IPS-20b (cell line): ENCODE data around the gene CC2D1A.

Experiments
- H3K27ac ChIP-seq: one replicate; pipeline ENCODE4 v1.5.1; 2013; ENCODE audit warnings: low read length
- H3K27me3 ChIP-seq: 2 replicates; pipeline ENCODE4 v1.6.1; 2013; ENCODE audit warnings: mild to moderate bottlenecking, low read length, inconsistent platforms; ENCODE audit not compliant: insufficient read depth
- H3K36me3 ChIP-seq: 2 replicates; pipeline ENCODE4 v1.6.1; 2013; ENCODE audit warnings: low read depth, mild to moderate bottlenecking, inconsistent platforms, low read length, moderate library complexity; ENCODE audit not compliant: insufficient read depth
- H3K4me1 ChIP-seq: 2 replicates; pipeline ENCODE4 v1.6.1; 2013; ENCODE audit warnings: mild to moderate bottlenecking, control low read depth, inconsistent platforms, low read length, moderate library complexity; ENCODE audit not compliant: insufficient read depth
- H3K4me3 ChIP-seq: 2 replicates; pipeline ENCODE4 v1.5.1; 2013; ENCODE audit warnings: mild to moderate bottlenecking, low read length, inconsistent platforms
- H3K9ac ChIP-seq: 2 replicates; pipeline ENCODE4 v1.6.1; 2013; ENCODE audit warnings: low read depth, mild to moderate bottlenecking, inconsistent platforms, low read length, moderate library complexity
- H3K9me3 ChIP-seq: 2 replicates; pipeline ENCODE4 v1.6.1; 2013; ENCODE audit warnings: mild to moderate bottlenecking, low read depth, low read length, inconsistent platforms; ENCODE audit not compliant: insufficient read depth

CC2D1A gene

GRCh38 chr19:13979686-13980085 is 73.7 kb downstream of the CC2D1A start:
- Histone ChIP-seq H3K9me3 (no peaks in the 10 kb centered on the region), H3K36me3 (0 out of 2 replicates have a peak, but pooled peaks cover 3% of the 10 kb centered on the region), H3K4me3 (peak overlapping the region; percentile 62; the same call in 1 of the 2 replicates), H3K27me3 (no peaks in the 10 kb centered on the region), H3K27ac (no peak overlapping the region), H3K4me1 (peaks cover 8% of the 10 kb centered on the region; the same call in 1 of the 2 replicates), H3K9ac (peak overlapping the region; percentile 74; the same call in 1 of the 2 replicates)

GRCh38 chr19:13980340-13980739 is 74.3 kb downstream of the CC2D1A start:
- H3K9me3 ChIP-seq: no peaks in the 10 kb centered on the region
- no peak overlapping the region for H3K27ac ChIP-seq
- H3K9ac ChIP-seq: no peak overlapping the region
- 0 out of 2 replicates have a peak, but pooled peaks cover 3% of the 10 kb centered on the region for H3K36me3 ChIP-seq
- no peak overlapping the region for H3K4me3 ChIP-seq
- peaks cover 9% of the 10 kb centered on the region for H3K4me1 ChIP-seq
- H3K27me3 ChIP-seq: no peaks in the 10 kb centered on the region
